GM18526 (cell line): ENCODE results near the gene JADE2.

Experiments used
- POLR2A ChIP-seq: IDR thresholded peaks from 3 replicates; pipeline ENCODE4 v1.6.1; 2011; ENCODE audit not compliant: insufficient read length; ENCODE audit errors: extremely low read depth

The JADE2 gene

DNA sequence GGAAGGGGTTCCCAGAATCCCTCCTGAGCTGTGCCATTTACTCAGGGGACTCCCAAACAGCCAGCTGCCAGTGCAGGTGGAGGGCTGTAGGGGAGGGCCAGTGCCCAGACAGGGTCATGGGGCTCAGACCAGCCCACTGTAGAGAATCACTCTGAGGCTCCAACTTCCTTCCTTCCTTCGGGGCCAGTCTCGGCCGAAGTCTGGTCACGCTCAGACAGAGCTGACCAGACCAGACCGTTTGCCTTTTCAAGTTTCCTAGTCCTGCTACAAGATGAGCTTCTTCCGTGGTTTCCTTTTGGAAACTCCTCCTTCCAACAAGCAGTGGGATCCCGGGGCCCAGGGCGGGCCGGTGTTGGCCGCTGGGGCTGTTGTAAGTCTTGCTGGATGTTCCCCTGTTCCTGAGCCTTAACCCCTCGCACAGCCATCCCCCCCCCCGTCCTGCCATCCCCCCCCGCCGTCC lies 54.6 kb downstream of the JADE2 start:
- no peak for TF ChIP-seq POLR2A

DNA sequence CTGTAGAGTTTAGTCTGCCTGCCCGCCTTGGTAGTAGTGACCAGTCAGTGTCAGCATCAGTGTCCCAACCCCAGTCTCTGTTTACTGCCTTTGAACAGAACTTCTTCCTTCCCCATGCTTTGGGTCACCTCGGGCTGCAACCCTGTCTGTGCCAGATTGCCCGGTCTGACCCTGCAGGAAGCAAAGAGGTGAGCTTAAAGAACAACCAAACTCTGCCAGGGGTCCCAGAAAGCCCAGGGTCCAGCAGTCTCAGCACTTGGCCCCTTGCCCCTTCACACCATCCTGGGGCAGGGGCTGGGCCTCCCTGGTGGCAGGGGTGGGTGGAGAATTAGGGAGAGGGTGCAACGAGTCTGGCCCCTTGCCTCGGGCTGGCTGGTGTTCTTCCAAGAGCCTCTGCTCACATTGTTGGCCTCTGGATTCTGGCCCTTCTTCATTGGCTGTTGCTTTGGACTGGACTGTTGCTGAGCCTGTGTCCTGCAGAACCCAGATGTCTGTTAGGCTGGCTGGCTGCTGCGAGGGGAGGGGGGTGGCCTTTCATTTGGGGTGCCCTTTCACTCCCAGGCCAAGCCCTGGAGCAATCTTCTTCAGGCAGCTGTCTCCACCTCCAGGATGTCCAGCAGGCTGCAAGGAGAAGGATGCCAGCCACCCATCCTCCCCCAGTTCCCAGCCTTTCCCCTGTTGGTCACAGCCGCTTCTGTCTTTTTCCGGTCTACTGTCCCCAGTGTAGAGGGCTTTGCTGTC lies 55.9 kb downstream of the JADE2 start:
- no peak for TF ChIP-seq POLR2A

DNA sequence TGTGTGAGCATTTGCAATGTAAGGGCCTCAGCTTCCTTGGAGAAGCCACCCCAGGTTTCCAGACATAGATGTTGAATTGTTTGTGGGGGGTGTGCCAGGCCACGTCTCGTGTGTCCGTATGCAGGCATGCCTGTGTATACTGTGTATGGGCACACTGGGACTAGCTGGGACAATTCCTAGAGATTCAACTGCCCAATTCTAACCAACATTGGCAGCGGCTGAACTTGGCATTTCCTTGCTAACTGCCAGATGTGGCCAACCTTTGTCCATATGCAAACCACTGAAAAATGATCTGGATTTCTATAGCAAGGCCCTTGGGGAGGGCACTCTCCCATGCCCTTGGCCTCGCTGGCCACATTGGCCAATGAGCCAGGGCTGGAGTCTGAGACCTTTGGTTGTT lies 56.8 kb downstream of the JADE2 start:
- TF ChIP-seq POLR2A, result no peak

DNA sequence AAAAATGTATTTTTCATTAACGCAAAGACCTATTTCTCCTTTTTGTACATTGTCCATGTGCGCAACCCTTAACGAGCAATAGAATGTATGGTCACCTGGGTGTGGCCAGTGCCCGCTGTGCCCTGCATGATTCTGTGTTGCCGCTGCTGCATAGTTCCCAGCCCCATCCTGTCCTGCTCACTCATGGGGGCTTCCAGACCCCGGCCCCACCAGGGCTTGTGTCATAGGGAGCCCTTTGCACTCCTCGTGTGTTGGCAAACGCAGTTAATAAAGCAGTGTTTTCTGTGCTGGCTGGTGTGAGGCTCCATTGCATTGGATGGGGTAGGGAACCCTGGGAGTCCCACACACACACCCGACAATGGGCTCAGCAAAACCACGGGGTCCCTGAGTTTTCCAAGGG lies 57.5 kb downstream of the JADE2 start:
- TF ChIP-seq POLR2A, result no peak

DNA sequence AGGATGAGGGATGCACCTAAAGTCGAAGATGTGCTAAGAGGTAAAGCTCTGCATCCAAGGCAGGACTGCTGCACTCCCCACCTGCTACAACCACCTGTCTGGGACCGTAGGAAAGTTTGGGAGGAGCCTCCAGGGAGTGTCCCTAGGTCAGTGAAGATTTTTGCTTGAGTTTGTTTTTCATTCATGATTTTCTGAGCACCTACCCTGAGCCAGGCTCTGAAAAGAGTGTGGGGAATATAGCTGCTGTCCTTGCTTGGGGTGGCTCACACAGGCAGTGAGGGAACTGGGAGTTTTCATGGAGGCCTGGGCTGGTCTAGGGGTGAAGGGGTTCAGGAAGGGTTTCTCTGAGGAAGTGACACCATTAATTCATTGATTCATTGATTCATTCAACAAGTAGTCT lies 58.3 kb downstream of the JADE2 start:
- no peak for TF ChIP-seq POLR2A

DNA sequence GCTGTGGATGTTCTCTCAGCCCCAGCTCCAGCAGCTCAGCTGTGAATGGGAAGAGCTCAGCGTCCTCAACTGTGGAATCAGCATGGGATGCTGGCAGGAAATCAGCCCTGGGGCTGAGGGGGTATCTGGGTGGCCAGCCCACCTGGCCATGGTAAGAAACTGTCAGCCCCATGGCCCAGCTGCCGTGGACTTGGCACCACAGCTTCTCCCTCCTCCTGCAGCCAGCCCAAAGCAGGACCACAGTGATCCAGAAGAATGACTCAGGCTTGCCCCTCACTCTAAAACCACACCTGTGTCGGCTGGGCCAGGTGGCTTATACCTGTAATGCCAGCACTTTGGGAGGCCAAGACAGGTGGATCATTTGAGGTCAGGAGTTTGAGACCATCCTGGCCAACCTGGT lies 59.2 kb downstream of the JADE2 start:
- no peak for TF ChIP-seq POLR2A

DNA sequence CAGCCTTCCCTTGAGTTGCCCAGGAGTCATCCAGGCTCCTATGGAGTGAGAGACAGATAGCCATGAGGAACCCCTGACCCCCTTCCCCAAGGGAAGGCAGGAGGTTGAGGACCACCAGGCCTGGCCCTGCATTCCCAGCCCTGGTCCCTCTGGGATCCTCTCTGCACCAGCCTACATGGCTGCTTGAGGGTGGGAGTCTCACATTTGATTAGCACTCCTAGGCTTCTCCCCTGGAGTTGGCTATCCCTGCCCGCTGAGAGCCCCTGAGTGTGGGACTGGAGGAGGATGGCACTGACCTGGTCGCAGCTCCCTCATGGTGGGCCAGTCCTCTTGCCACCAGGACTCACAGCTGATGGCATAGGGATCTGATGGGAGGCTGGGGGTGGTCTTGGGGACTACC lies 60.5 kb downstream of the JADE2 start:
- no peak for TF ChIP-seq POLR2A

DNA sequence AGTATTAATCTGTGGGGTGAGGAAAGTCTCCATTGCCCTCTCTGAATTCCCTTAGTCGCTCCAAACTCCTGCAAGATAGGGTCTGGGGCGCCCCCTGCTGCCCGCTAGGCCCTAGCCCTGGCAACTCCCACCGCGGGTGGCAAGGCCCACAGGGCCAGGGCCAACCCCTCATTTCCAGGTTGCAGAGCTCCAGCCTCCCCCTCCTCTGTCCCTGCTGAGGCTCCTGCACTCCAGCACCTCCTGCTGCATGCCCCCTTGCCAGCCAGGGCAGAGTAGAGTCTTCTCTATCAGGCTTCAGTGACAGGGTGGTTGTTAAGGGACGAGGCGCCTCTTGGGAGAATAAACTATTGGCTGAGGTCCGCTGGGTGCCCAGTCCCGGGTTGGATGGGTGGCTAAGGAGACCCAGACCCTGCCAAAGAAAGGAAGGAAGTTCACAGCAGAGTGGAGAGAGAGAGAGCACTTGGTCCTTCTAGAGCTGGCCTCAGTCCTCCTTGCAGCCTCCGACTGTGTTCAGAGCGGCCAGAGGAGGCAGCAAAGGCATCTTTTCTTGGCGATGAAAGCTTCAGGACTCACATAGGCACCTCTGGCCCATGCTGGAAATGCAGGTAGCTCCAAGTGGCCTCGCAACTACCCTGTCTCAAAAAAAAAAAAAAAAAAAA lies 61.5 kb downstream of the JADE2 start:
- TF ChIP-seq POLR2A, result no peak

DNA sequence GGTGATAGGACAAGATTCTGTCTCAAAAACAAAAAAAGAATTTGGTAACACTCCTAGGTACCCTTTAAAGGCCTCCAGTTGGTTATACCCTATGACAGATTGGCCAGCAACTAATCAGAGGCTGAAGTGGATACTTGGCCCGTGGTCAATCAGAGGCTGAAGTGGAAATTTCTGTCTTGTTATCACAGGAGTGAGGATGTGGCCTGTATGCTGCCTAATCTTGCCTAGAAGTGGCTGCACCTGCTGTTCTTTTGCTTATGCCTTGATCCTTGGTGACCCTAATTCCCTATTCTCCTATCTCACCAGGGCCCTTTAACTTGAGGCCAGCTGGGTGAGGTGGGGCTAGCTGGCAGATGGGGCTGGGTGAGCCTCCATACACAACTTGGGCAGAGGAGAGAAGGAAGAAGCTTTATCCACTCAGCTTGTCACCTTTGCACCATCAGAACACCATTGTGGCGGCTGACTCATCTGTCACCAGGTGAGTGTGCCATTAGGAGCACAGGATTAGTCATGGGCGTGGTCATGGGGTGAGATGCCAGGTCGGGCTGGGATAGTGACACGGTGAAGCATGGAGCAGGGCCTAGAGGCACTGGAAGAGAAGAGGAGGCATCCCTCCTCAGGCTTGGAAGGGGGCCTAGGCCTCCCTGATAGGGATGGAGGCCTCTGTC lies 65.7 kb downstream of the JADE2 start:
- TF ChIP-seq POLR2A, result no peak

DNA sequence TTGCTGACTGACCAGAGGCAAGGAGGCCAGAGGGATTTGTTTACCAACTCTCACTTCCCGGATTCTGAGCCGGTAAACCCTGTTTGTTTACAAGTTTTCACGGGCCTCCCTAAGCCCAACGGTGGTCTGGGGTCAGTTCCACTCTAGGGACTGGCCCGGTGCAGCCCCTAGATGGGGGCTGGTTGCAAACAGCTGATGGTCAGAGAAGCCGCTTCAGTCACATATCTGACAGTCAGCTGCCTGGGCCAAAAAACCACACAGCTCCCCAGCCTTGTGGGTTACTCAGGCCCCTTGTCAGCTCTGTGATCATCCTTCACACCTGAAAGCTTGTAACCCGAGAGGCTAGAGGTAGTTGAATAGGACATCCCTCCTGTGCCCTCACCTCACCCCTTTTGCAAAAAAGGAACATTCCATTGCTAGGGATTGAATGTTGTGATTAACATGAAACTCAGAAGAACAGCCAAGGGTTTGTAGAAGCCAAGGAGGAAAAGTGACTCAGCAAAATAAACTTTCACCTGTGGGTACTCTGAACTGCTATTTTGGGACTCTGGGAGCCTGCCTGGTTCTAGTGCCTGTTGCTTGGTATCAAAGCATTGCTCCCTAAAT lies 66.8 kb downstream of the JADE2 start:
- no peak for TF ChIP-seq POLR2A

DNA sequence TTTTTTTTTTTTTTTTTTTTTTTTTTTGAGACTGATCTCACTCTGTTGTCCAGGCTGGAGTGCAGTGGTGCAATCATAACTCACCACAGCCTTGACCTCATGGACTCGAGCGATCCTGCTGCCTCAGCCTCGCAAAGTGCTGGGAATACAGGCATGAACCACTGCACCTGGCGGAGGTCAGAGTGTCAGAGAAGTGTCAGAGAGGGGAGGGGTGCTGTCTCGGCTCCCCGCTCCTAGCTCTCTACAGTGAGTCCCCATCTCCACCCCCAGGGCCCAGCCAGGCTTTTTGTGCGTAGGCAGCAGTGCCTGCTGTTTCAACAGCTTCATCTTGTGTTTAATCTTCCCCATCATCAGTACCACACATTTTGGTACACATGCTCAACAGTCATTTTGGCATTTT lies 68.9 kb downstream of the JADE2 start:
- no peak for TF ChIP-seq POLR2A

DNA sequence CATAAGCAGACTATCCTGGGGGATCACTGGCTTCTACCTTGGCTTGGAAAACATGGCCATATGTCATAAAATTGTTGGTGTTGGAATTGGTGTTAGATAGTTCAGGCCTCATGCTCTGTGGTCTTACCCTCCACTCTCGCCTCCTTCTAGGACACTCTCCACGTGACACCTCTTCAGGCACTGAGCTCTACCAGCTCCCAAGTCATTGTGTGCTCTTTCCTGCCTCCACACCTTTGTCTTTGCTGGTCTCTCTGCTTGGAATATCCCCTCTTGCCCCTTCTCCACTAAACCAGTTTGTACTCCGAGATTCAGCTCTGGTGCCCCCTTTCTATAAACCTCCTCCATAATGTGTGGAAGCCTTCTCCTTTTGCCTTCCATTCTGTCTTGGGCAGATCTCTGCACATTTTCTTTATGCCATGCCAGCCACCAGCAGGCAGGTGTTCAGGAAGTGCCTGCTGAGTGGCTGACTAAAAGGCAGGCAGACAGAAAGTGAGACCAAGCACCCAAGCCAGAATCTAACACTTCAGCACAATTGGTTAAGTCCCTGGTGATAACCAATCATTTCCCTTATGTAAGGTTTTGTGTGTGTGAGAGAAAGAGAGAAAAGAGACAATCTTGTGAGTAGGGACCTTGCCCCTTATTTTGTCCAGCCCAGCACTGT lies 69.5 kb downstream of the JADE2 start:
- no peak for TF ChIP-seq POLR2A

DNA sequence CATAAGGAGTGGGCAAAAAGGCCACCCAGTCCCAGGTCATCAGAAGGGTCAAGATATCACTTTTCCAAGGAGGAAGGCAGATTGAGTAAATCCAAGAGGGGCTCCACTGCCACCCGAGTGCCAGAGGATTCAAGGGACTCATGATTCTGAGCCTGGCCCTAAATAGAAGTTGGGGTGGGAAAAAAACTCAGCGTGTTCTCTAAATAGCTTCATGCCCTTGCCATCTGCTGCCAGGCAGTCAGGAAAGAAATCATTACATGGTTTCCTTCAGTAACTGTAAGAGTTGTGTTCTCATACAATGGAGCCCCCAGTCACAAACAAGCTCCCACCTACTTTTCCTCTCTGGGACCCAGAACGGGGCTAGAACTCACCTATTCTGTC lies 70.0 kb downstream of the JADE2 start:
- TF ChIP-seq POLR2A, result no peak

DNA sequence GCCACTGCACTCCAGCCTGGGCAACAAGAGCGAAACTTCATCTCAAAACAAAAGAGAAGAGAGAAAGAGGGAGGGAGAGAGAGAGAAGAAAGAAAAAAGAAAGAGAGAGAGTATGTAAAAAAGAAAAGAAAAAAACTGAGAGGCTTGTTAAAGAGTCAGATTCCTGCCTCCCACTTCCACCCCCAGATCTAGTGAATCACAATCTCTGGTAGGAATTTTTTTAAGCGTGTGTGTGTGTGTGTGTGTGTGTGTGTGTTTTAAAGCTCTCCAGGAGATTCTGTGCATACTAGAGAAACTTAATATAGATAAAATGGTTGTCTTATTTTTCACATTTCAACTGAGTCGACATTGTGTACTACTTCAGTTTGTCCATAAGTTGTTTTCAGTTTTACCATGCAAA lies 75.1 kb downstream of the JADE2 start:
- no peak for TF ChIP-seq POLR2A

DNA sequence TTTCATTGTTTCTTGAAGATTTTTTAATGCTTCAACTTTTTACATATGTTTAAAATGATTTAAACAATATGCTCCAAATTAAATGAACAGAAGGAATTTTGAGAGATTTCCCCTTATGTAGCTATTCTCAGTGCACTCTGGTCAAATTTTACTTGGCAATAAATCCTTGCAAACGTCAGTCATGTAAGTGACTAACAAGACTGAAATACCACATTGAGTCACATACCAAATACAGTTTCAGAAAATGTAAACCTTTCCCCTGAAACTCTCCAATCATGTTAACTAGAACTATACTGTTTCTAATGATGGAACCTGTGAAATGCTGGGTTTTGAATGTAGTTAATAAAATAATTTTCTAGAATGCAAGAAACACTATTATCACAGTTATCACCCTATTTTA lies 77.6 kb downstream of the JADE2 start:
- no peak for TF ChIP-seq POLR2A
